Transverse colon (tissue), 4 donors: ENCODE data around the gene PIAS1. TPM values are rescaled to one million over a fixed set of nuclear protein-coding genes. Genes with fewer than 3 reads are reported as not detected.

ENCODE experiments used
- DNase-seq: peaks from one replicate; pipeline ENCODE4 v3.0.0-alpha.2; 2019
- H3K27ac ChIP-seq, 4 donors: fragments of 200-600 bp; sonication (generic); 2 replicates each; pipeline ENCODE4 v1.5.1; 2016 to 2018; ENCODE audit warnings: inconsistent platforms in 4 of 4
- H3K27me3 ChIP-seq: fragments of 200-600 bp; sonication (generic); 2 replicates; pipeline ENCODE4 v1.5.1; 2017; ENCODE audit warnings: inconsistent platforms
- H3K36me3 ChIP-seq, 4 donors: fragments of 200-600 bp; sonication (generic); 2 replicates each; pipeline ENCODE4 v1.5.1; 2017 to 2019; ENCODE audit warnings: inconsistent platforms in 4 of 4
- H3K4me1 ChIP-seq, 4 donors: fragments of 200-600 bp; sonication (generic); 2 replicates each; pipeline ENCODE4 v1.5.1; 2017 to 2020; ENCODE audit warnings: inconsistent platforms in 4 of 4
- H3K4me3 ChIP-seq, 4 donors: fragments of 200-600 bp; sonication (generic); 1 replicate in 1 of 4; 2 replicates in 3 of 4; pipeline versions ENCODE4 v1.5.1 to v1.6.1; 2017 to 2019; ENCODE audit warnings: inconsistent platforms in 4 of 4
- H3K9me3 ChIP-seq, 2 donors: fragments of 200-600 bp; sonication (generic); 2 replicates each; pipeline ENCODE4 v1.5.1; 2017 to 2019; ENCODE audit warnings: inconsistent platforms in 2 of 2
- CTCF ChIP-seq, 5 experiments: fragments of 200-600 bp in 3 of 5; fragments of 450-650 bp in 2 of 5; sonication (generic) in 3 of 5; IDR thresholded peaks; 1 replicate in 2 of 5; 2 replicates in 3 of 5; pipeline ENCODE4 v1.5.1; 2016 to 2017; ENCODE audit warnings: antibody characterized with exemption in 5 of 5, inconsistent platforms in 3 of 5, mild to moderate bottlenecking in 2 of 5, moderate library complexity in 1 of 5
- EP300 ChIP-seq: sonication (generic); formaldehyde crosslinking; IDR thresholded peaks from one replicate; pipeline ENCODE4 v1.6.1; 2017; ENCODE audit warnings: antibody characterized with exemption, low read depth
- POLR2A ChIP-seq: fragments of 450-650 bp; IDR thresholded peaks from one replicate; pipeline ENCODE4 v1.6.1; 2016; ENCODE audit warnings: antibody characterized with exemption, mild to moderate bottlenecking, moderate library complexity
- POLR2AphosphoS5 ChIP-seq, 3 donors: sonication (generic); formaldehyde crosslinking; IDR thresholded peaks; one replicate each; pipeline ENCODE4 v1.6.1; 2016; ENCODE audit warnings: antibody characterized with exemption in 3 of 3
- WGBS, 2 donors: methylation state at CpG; one replicate each; pipeline ENCODE4 v1.1.5; 2018; ENCODE audit warnings: low coverage in 1 of 2; 5-methylcytosine and 5-hydroxymethylcytosine counted together
- in situ Hi-C, 4 donors: fragments of 200-750 bp; cut with MboI; loops; one replicate each; pipeline versions ENCODE4 v1.15.0 to v1.15.1; 2017; ENCODE audit warnings: low sequenced_read_pairs in 3 of 4, low pct_ligation_motif_present in 1 of 4, low pct_unique_long_range_greater_than_20kb in 1 of 4
- intact Hi-C: fragments of 100-400 bp; cut with DNase I; formaldehyde crosslinking; loops from one replicate; pipeline ENCODE4 v1.15.1; 2023; ENCODE audit warnings: low total_unique reads
- total RNA-seq, 4 donors: library from RNA; depleted of rRNA; stranded (reverse); fragments of >200 nt; gene quantifications; one replicate each; pipeline ENCODE4 v1.1.0, GENCODE V29; 2016

The PIAS1 gene
- total RNA-seq, 4 donors from 2014 or later, result 34.0 to 141 (median 55.4) TPM

GRCh38 chr15:68038246-68038645 is 15.9 kb upstream of the PIAS1 start:
- 64 to 81% methylated on average over 2 of the region's 2 CpGs for WGBS, 2 donors

GRCh38 chr15:68040144-68040543 is 14.0 kb upstream of the PIAS1 start:
- Histone ChIP-seq H3K4me3 (no peak overlapping the region), H3K4me1 (peaks cover 0 to 17% (median 2%) of the 10 kb centered on the region in 4 donors), H3K9me3 (peaks cover 0 to 5% of the 10 kb centered on the region in 2 donors), H3K27me3 (no peaks in the 10 kb centered on the region), H3K36me3 (no peaks in the 10 kb centered on the region), H3K27ac (no peak overlapping the region)
- in situ Hi-C loops, result no loop called here
- WGBS, 2 donors, result 94 to 100% methylated on average over 1 of the region's 1 CpG
- no peak for DNase-seq
- TF ChIP-seq CTCF (IDR thresholded peaks at IDR 0.05) (no peak), POLR2AphosphoS5 (IDR thresholded peaks at IDR 0.05) (no peak), EP300 (no peak)
- intact Hi-C loops, result no loop called here

More at GRCh38 chr15:68038246-68038645, 15.9 kb upstream of the PIAS1 start:
- in situ Hi-C loops (no loop called here), intact Hi-C loops (no loop called here)
- Histone ChIP-seq H3K36me3 (no peaks in the 10 kb centered on the region), H3K27me3 (no peaks in the 10 kb centered on the region), H3K4me1 (peaks cover 0 to 17% (median 2%) of the 10 kb centered on the region in 4 donors), H3K4me3 (no peak overlapping the region), H3K9me3 (peaks cover 0 to 5% of the 10 kb centered on the region in 2 donors), H3K27ac (no peak overlapping the region)
- TF ChIP-seq CTCF (IDR thresholded peaks at IDR 0.05), result no peak
- no peak for TF ChIP-seq EP300
- TF ChIP-seq POLR2AphosphoS5 (IDR thresholded peaks at IDR 0.05), result no peak
- no peak for TF ChIP-seq POLR2A
- no peak for DNase-seq

- in situ Hi-C loops, result no loop called here
- H3K4me1 ChIP-seq, result peaks cover 0 to 17% (median 2%) of the 10 kb centered on the region in 4 donors
- WGBS, 2 donors, result 44 to 49% methylated on average over 3 to 5 of the region's 5 CpGs
- peak overlapping the region in 2 of 4 donors; percentile 9 to 33 for H3K27ac ChIP-seq
- TF ChIP-seq POLR2A (no peak), CTCF (IDR thresholded peaks at IDR 0.05) (no peak), POLR2AphosphoS5 (IDR thresholded peaks at IDR 0.05) (no peak), EP300 (no peak)
- H3K4me3 ChIP-seq, result no peak overlapping the region
- no peak for DNase-seq
- no peaks in the 10 kb centered on the region for H3K36me3 ChIP-seq
- H3K27me3 ChIP-seq, result no peaks in the 10 kb centered on the region
- intact Hi-C loops, result no loop called here
- H3K9me3 ChIP-seq, result peaks cover 0 to 5% of the 10 kb centered on the region in 2 donors
Observed at GRCh38 chr15:68042156-68042854, 11.8 kb upstream of the PIAS1 start.

- intact Hi-C loops (no loop called here), in situ Hi-C loops (no loop called here)
- H3K27me3 ChIP-seq, result no peaks in the 10 kb centered on the region
- peaks cover 0 to 17% (median 2%) of the 10 kb centered on the region in 4 donors for H3K4me1 ChIP-seq
- TF ChIP-seq CTCF (IDR thresholded peaks at IDR 0.05) (no peak), EP300 (no peak), POLR2AphosphoS5 (IDR thresholded peaks at IDR 0.05) (no peak), POLR2A (no peak)
- peak overlapping the region in 2 of 4 donors; percentile 9 to 33 for H3K27ac ChIP-seq
- H3K9me3 ChIP-seq, result peaks cover 0 to 5% of the 10 kb centered on the region in 2 donors
- H3K36me3 ChIP-seq, result no peaks in the 10 kb centered on the region
- DNase-seq, result no peak
- 50 to 53% methylated on average over 1 to 3 of the region's 3 CpGs for WGBS, 2 donors
- H3K4me3 ChIP-seq, result no peak overlapping the region
Observed at GRCh38 chr15:68042855-68043222, 11.3 kb upstream of the PIAS1 start.
